GDM1 (cell line): Measurements from ENCODE around the gene CLEC18C.
"Not testable (repeated sequence)": the region's sequence is repeated elsewhere in the genome, so short reads cannot be mapped to it uniquely, and the experiment has no call there.

Source experiments
- DNase-seq: peaks from one replicate; lab custom pipeline; 2025; lab: John Stamatoyannopoulos, UW

Gene CLEC18C

GRCh38 chr16:70206382-70206781, 32.8 kb downstream of the CLEC18C start:
- DNase-seq, result not testable (repeated sequence)

- not testable (repeated sequence) for DNase-seq
Observed at GRCh38 chr16:70218586-70218985, 45.0 kb downstream of the CLEC18C start.

GRCh38 chr16:70222574-70222973, 49.0 kb downstream of the CLEC18C start:
- DNase-seq, result not testable (repeated sequence)

- DNase-seq, result not testable (repeated sequence)
Observed at GRCh38 chr16:70223216-70223615, 49.6 kb downstream of the CLEC18C start.

- DNase-seq, result not testable (repeated sequence)
Observed at GRCh38 chr16:70223971-70224513, 50.5 kb downstream of the CLEC18C start.

- DNase-seq, result not testable (repeated sequence)
Observed at GRCh38 chr16:70224645-70225044, 51.1 kb downstream of the CLEC18C start.

- not testable (repeated sequence) for DNase-seq
Observed at GRCh38 chr16:70225430-70225829, 51.8 kb downstream of the CLEC18C start.

GRCh38 chr16:70226024-70226423, 52.4 kb downstream of the CLEC18C start:
- not testable (repeated sequence) for DNase-seq

- not testable (repeated sequence) for DNase-seq
Observed at GRCh38 chr16:70231831-70232230, 58.2 kb downstream of the CLEC18C start.
